Uterus (tissue), 2 donors: ENCODE measurements around the gene CECR2.

Experiments
- CTCF ChIP-seq, 4 experiments: fragments of 200-600 bp in 2 of 4; fragments of 450-650 bp in 2 of 4; sonication (generic) in 2 of 4; IDR thresholded peaks; one replicate each; pipeline ENCODE4 v1.5.1; 2016 to 2019; ENCODE audit warnings: antibody characterized with exemption in 4 of 4, mild to moderate bottlenecking in 2 of 4, moderate library complexity in 1 of 4
- POLR2A ChIP-seq, 2 donors: fragments of 450-650 bp; IDR thresholded peaks; one replicate each; pipeline ENCODE4 v1.6.1; 2016; ENCODE audit warnings: antibody characterized with exemption in 2 of 2, mild to moderate bottlenecking in 1 of 2, moderate library complexity in 1 of 2

GRCh38 chr22:17332109-17332800, 37.0 kb upstream of the CECR2 start:
- TF ChIP-seq CTCF (IDR thresholded peaks at IDR 0.05) (no peak), POLR2A (IDR thresholded peaks at IDR 0.05) (no peak)
